OCI-LY7 (cell line): Measurements from ENCODE around the gene UBXN2A.
"Not testable (repeated sequence)": the region's sequence is repeated elsewhere in the genome, so short reads cannot be mapped to it uniquely, and the experiment has no call there.

Source experiments
- EZH2phosphoT487 ChIP-seq: fragments of 200-600 bp; sonication (generic); IDR thresholded peaks from 2 replicates; pipeline ENCODE4 v1.6.1; 2018; ENCODE audit warnings: low read depth, borderline replicate concordance, mild to moderate bottlenecking, mixed run types, antibody characterized with exemption, low read length, moderate library complexity, mixed read lengths
- TF ChIP-seq, protein P1 (sequence below): fragments of 200-600 bp; sonication (generic); conservative IDR thresholded peaks from 2 replicates; pipeline ENCODE4 v1.5.1; 2014; ENCODE audit warnings: mild to moderate bottlenecking, antibody characterized with exemption, low read length, moderate library complexity, mixed read lengths

DNA sequence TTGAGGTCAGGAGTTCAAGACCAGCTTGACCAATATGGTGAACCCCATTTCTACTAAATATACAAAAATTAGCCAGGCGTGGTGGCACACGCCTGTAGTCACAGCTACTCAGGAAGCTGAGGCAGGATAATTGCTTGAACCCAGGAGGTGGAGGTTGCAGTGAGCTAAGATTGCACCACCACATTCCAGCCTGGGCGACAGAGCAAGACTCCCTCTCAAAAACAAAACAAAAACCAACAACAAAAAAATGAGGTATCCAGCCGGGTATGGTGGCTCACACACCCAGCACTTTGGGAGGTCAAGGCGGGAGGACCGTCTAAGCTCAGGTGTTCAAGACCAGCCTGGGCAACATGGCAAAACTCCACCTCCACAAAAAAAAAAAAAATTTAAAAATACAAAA is 74.6 kb downstream of the UBXN2A start:
- TF ChIP-seq, protein P1, sequence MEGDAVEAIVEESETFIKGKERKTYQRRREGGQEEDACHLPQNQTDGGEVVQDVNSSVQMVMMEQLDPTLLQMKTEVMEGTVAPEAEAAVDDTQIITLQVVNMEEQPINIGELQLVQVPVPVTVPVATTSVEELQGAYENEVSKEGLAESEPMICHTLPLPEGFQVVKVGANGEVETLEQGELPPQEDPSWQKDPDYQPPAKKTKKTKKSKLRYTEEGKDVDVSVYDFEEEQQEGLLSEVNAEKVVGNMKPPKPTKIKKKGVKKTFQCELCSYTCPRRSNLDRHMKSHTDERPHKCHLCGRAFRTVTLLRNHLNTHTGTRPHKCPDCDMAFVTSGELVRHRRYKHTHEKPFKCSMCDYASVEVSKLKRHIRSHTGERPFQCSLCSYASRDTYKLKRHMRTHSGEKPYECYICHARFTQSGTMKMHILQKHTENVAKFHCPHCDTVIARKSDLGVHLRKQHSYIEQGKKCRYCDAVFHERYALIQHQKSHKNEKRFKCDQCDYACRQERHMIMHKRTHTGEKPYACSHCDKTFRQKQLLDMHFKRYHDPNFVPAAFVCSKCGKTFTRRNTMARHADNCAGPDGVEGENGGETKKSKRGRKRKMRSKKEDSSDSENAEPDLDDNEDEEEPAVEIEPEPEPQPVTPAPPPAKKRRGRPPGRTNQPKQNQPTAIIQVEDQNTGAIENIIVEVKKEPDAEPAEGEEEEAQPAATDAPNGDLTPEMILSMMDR: not testable (repeated sequence)
- not testable (repeated sequence) for TF ChIP-seq EZH2phosphoT487
